HT-29 (cell line): ENCODE measurements around the gene C16orf95. TPM values are rescaled to one million over a fixed set of nuclear protein-coding genes. Genes with fewer than 3 reads are reported as not detected.
"Not testable (repeated sequence)": the region's sequence is repeated elsewhere in the genome, so short reads cannot be mapped to it uniquely, and the experiment has no call there.

Experiments used
- DNase-seq: peaks from one replicate; pipeline ENCODE4 v3.0.0-alpha.2; 2015; ENCODE audit warnings: low spot score
- total RNA-seq: library from RNA; depleted of rRNA; stranded (reverse); fragments of >200 nt; shearing (Covaris generic); gene quantifications from 2 replicates; pipeline ENCODE4 v1.2.3, GENCODE V29; 2014

C16orf95 gene
- total RNA-seq, 1 experiment from 2014 or later = 1.7 TPM

DNA sequence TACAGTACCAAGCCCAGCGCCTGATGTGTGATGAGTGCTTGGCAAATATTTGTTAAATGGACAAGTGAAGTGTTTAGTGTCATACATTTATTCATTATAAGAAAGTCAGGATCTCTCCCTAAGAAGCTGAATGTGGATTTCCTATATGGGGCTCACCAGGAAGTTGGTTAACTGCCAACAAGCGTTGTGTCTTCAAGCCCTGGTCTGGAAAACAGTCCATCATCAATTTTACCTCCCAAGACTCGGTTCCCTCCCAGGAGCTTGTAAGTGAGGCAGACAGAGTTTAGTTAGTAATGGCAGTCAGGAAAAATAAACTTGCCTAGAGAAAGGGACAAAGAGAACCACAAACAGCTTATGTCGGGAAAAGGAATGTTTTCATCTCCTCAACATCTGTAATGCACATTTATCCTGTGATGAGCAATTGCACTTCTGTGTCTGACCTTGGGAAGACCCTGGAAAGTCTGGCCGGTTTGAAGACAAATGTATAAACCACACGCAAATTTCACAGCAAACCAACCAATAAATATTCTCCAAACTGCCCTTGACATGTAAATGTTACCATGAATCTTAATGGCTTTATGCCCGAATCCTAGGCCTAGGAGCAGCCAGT, 28.3 kb downstream of the C16orf95 start:
- no peak for DNase-seq

GRCh38 chr16:87286839-87287626, 30.2 kb downstream of the C16orf95 start:
- DNase-seq = no peak

GRCh38 chr16:87284183-87284582, 33.0 kb downstream of the C16orf95 start:
- DNase-seq = no peak

GRCh38 chr16:87279094-87279658, 38.0 kb downstream of the C16orf95 start:
- DNase-seq = no peak

GRCh38 chr16:87278191-87279093, 38.8 kb downstream of the C16orf95 start:
- peak; percentile 76 for DNase-seq

- DNase-seq = no peak
Observed at GRCh38 chr16:87276924-87277323, 40.3 kb downstream of the C16orf95 start.

GRCh38 chr16:87276091-87276701, 41.0 kb downstream of the C16orf95 start:
- DNase-seq = no peak

GRCh38 chr16:87274794-87275193, 42.4 kb downstream of the C16orf95 start:
- DNase-seq = no peak

DNA sequence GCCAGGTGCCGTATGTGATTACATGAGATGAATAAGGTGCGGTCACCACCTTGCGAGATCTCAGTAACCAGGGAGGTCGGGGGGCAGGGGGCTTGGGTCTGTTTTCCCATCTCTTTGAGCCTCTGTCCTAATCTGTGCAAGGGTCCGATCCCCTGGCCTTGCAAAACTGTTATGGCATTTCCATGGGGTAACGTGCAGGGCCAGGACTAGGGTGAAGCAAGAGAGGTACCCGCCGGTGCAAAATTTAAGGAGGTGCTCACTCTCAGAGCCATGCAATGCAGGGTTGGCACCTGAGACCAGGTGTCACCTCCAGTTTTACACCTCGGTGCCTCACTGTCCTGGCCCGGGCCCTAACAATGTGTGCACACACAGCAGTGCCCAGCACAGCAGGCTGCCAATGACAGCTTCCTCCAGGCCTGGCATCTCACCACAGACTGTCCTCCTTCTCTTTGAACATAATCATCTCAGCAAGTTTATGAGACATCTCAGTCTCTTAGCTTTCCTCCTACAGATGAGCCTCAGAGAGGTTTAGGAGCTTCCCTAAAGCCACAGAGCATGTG, 43.6 kb downstream of the C16orf95 start:
- no peak for DNase-seq

DNA sequence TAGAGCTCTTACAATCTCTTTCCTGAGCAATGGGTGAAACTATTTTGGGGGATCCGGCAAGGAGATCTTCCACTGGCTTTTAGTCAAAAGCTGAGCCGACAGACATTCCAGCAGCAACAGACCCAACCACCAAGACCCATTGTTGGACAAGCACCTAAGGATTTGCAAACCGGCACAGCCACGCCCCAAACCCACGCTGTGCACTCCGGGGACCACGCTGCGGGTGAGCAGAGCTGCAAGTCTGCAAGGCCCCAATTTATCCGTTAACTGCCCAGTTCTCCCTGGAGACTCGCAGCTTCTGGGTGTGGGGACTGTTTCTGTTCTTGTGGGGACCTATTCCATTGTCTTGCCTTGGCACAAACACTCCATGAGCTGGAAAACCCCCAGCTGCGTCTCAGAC, 45.9 kb downstream of the C16orf95 start:
- DNase-seq = no peak

DNA sequence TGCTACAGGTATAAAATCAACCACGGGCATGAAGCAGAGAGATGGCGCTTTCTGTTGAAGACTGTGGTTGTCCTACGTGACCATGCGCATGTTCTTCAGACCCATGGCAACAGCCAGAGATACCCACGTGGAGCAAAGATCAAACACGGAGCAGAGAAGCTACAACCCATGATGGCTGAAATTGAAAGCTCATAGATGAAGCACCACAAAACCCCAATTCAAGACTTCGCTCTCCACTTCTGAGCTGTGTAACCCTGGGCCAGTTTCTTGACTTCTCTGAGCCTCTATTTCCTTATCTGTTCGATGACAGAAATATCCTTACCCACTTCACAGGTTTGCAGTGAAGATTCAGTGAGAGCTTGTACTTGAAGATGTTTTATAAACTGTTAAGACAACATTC, 49.6 kb downstream of the C16orf95 start:
- DNase-seq = no peak

- DNase-seq = no peak
Observed at GRCh38 chr16:87266846-87267245, 50.3 kb downstream of the C16orf95 start.

- no peak for DNase-seq
Observed at GRCh38 chr16:87265261-87265660, 51.9 kb downstream of the C16orf95 start.

GRCh38 chr16:87264634-87265033, 52.6 kb downstream of the C16orf95 start:
- DNase-seq = no peak

DNA sequence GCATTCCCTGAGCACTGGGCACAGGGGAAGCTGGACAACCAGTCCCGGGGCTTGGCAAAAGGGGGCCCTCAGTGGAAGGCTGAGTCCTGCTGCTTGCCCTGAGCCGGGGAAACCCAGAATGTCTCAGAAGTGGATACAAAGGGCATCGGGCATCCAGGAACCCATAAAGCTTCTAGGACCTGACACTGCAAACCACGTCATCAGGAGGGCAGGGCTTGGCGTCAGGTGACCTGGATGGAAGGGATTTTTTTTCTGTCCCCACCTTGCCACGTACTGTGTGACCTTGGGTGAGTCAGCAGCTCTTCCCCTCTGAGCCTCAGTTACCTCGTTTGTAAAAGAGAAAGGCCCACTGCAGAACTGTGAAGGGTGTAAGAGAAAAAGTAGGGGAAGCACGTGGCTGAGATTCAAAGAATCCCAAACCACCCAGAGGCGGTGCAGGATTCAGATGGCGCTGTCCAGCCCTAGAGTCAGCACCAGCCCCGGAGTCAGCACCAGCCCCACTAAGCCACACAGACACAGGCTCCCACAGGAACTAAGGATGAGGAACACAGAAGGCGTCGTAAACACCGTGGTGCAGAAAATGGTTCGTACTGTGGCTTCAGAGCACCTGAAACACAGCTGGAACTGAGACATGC, 53.7 kb downstream of the C16orf95 start:
- DNase-seq = peak; percentile 11

- DNase-seq = no peak
Observed at GRCh38 chr16:87259431-87259830, 57.8 kb downstream of the C16orf95 start.

- not testable (repeated sequence) for DNase-seq
Observed at GRCh38 chr16:87258653-87259052, 58.5 kb downstream of the C16orf95 start.

- no peak for DNase-seq
Observed at GRCh38 chr16:87255866-87256265, 61.3 kb downstream of the C16orf95 start.

GRCh38 chr16:87254734-87255133, 62.5 kb downstream of the C16orf95 start:
- DNase-seq = no peak

- DNase-seq = no peak
Observed at GRCh38 chr16:87254296-87254695, 62.9 kb downstream of the C16orf95 start.

- DNase-seq = no peak
Observed at GRCh38 chr16:87253536-87253935, 63.7 kb downstream of the C16orf95 start.
